ENCODE measurements around the gene RPL9.
"Not testable (repeated sequence)": the region's sequence is repeated elsewhere in the genome, so short reads cannot be mapped to it uniquely, and the experiment has no call there.

Gene RPL9

GRCh38 chr4:39466747-39467146 is 8.0 kb upstream of the RPL9 start:
- DNase-seq (ENCODE audit: low read depth in 2 of 2): no peak

GRCh38 chr4:39464886-39465501 is 6.3 kb upstream of the RPL9 start:
- DNase-seq (ENCODE audit: low read depth in 2 of 2): no peak

- DNase-seq (ENCODE audit: low read depth in 2 of 2): not testable (repeated sequence)
Measured at GRCh38 chr4:39458161-39458504, 589 bp downstream of the RPL9 start.

DNA sequence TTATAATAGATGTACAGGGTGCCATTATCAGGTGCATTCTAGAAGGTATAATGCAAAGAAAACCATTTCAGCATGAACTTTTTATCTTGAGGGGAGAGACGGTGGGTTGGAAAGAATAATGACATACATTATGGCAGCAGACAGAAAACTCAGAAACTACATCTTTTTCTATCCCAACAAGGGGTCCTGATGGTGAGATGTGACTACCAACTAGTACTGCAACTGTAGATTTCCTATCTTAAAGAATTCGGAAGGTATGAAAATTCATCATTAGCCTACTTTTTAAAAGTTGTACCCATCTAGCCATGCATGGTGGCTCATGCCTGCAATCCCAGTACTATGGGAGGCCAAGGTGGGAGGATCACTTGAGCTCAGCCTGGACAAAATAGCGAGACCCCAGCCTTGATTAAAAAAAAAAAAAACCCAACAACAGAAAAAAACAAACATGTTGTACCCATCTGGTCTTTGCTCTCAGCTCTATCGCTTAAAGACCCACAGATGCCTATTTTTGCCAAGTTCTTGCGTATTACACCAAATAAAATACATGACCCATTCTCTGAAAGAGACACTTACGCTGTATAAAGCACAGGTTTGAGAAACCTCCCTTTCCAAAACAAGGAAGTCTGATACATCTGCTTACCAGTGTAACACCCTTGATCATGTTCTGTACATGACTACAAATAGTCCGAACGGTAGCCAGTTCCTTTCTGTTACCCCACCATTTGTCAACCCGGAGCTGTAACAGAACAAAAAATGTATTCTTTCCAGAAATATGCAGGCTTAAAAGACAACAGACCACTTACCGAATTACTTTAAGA is 1.6 kb downstream of the RPL9 start:
- DNase-seq (ENCODE audit: low read depth in 2 of 2): no peak

GRCh38 chr4:39455486-39455885 is 3.2 kb downstream of the RPL9 start:
- DNase-seq (ENCODE audit: low read depth in 2 of 2): no peak

DNA sequence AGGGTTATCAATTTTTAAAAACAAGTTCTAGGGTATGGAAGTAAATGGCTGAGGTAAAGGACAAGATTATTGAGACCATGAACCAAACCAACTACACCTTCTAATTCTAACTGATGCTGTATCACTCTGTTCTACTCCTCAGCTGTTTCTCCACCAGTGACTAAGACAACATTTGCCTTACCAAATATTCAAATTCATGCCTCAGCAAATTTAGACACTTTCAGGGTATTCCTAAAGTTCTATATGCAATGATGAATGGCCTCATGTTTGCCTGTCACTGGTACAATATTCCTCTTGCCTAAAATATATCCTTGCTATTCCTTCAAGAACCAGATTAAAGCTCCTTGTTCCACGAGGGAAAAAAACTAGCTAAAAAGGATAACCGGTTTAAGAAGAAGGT is 5.0 kb downstream of the RPL9 start:
- DNase-seq (ENCODE audit: low read depth in 2 of 2): no peak

DNA sequence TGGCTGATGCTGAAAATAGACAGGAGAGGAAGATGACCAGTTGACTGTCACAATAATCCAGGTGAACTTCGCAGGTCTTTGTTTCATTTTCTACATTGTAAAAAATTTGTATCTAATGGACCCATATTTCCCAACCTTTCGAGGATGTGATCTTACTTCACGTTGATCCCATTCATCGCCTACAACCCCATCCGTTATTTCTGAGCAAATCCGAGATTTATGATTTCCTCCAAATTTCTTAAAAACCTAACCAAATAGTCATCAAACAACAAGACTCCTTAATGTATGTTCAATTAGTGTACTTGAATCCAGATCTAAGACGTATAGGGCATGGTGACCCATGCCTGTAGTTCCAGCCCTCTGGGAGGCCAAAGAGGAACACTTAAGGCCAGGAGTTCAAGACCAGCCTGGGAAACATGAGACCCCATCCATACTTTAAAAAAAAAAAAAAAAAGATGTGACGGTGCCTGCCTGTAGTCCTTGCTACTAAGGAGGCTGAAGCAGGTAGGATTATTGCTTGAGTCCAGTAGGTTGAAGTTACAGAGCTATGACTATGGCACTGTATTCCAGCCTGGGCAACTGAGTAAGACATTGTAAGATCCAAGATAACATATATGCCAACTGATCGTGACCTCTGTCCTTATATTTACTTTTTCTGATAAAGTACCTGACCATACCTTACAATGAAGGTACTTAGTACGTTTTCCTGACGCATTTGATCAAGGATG is 5.7 kb downstream of the RPL9 start:
- DNase-seq (ENCODE audit: low read depth in 2 of 2): no peak

DNA sequence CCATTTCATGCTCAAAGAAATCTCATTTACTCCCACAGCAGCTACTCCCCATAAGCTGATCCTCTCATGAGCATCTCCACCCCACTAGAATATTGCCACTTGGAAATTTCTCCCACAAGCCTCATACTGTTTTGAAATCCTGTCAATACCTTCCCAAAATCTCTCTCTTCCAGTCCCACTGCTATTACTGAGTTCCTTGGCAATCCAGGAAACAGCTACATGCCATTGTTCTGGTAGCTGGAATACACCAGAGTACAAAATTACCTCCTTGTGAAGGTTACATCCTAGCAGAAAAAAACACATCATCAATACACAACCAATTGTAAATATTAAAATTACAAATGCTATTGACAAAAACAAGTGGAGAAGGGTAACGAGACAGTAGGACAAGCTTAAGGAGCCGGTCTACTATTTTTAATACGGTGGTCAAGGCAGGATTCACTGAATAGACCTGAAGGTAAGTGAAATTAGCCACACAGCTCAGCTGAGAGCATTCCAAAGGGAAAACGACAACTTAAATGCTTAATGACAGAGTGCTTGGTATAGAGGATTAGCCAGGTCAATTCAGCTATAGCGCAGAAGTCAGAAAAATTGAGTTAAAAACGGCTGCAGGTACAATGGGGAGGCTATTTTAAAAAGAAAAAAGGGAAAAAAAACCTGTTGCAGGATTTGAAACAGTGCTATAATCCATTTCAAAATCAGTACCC is 6.4 kb downstream of the RPL9 start:
- DNase-seq (ENCODE audit: low read depth in 2 of 2): no peak

GRCh38 chr4:39451423-39452023 is 7.2 kb downstream of the RPL9 start:
- DNase-seq (ENCODE audit: low read depth in 2 of 2): no peak

DNA sequence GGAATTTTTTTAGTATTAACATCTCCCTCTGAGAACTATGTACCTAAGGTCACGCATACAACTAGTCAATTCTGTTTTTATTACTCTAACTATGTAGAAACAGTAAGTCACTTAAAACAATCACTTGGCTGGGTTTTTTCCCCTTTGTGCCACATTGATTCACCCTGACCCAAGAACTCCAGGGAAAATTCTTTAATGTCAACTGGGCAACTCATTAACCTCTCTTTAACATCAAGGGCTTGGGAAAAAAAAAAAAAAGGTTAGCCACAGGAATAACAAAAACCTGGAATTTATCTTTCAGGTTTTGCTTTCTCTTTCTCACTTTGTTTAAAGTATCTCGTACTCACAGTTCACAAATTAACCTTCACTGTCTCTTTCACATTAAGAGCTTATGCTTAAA is 8.1 kb downstream of the RPL9 start:
- DNase-seq (ENCODE audit: low read depth in 2 of 2): no peak

GRCh38 chr4:39446842-39447573 is 11.7 kb downstream of the RPL9 start:
- peak; percentile 5 to 52 for DNase-seq (ENCODE audit: low read depth in 2 of 2)

- DNase-seq (ENCODE audit: low read depth in 2 of 2): no peak
Measured at GRCh38 chr4:39446483-39446841, 12.3 kb downstream of the RPL9 start.

- DNase-seq (ENCODE audit: low read depth in 2 of 2): no peak
Measured at GRCh38 chr4:39442998-39443397, 15.7 kb downstream of the RPL9 start.

GRCh38 chr4:39441593-39441992 is 17.1 kb downstream of the RPL9 start:
- no peak for DNase-seq (ENCODE audit: low read depth in 2 of 2)

GRCh38 chr4:39435659-39436563 is 22.8 kb downstream of the RPL9 start:
- no peak for DNase-seq (ENCODE audit: low read depth in 2 of 2)

- no peak for DNase-seq (ENCODE audit: low read depth in 2 of 2)
Measured at GRCh38 chr4:39433878-39434492, 24.7 kb downstream of the RPL9 start.

DNA sequence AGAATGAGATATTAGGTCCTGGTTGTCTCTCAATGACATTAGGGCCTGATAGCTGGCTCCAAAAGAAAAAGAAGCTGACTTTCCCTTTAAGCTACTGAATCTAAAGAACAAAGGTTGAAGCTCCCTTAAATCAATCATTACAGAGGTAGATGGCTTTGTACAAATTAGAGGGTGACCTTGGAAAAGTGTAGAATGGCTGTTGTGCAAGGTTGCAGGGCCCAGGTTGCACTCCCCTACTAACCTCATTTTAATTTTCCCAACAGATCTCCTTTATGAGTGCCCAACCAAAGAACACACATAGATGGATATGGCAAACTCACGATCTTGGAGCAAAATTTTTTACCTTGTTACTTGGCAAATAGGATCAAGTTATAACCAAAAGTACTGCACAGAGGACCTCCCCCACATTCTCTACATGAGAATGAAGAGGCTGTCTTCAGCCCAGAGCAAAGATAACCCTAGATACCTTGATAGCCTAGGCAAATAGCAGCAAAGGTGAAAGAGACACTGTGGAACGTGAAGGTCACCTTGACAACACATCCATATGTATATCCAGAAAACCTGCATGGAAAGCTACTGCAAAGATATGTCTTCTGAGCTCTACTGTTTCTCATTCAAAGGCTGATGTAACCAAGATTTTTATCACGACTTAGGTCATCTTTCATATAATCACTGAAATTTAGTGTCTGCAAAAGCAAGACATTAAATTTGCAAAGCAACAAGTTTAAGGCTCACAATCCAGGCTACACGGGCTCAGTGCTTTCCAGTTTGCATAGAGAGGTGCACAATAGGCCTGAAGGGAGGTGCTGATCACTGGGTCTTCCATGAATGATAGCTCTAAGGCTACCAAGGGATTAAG is 29.0 kb downstream of the RPL9 start:
- no peak for DNase-seq (ENCODE audit: low read depth in 2 of 2)

DNA sequence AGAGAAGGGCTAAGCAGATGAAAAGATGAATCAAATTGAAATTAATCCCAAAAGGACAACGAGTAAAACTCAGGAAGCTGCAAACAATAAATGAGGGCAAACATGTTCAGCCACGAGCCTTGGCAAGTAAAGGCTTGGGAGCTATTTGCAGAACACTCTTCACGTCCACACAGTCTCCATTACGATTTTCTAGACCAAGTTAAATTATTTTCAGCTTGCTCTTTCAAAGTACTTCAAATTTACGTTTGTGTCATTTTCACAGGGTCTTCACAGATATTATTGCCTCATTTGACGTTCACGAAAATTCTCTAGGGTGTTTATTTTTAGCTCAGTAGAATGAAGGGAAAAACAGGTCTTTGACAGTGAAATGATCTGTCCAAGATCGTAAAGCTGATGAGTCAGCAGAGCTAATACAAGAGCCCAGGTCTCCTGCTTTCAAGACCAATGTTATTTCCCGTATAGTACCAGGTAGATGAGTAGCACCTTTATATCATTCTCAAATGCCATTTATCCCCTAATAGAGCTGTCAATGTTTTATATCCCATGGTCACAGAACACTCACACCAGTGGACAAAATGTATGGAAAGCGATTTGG is 31.1 kb downstream of the RPL9 start:
- no peak for DNase-seq (ENCODE audit: low read depth in 2 of 2)

Measured in stimulated activated CD8-positive, alpha-beta memory T cell treated with anti-CD3 and anti-CD28 coated beads, Interleukin-7, amount 100 ng/mL, for 4 hours (primary cell).